ENCODE data around the gene CDH2. TPM values are rescaled to one million over a fixed set of nuclear protein-coding genes. Genes with fewer than 3 reads are reported as not detected.
A peak's percentile ranks its signal among the peaks of the same experiment; 100 is the strongest.

CDH2 gene
- total RNA-seq, 1 experiment from 2014 or later: 43.7 TPM

- peak; percentile 24 for DNase-seq (ENCODE audit: low read depth)
Measured at GRCh38 chr18:27996801-27997272, 180.1 kb downstream of the CDH2 start.

GRCh38 chr18:27995770-27996502 is 181.0 kb downstream of the CDH2 start:
- DNase-seq (ENCODE audit: low read depth): no peak

DNA sequence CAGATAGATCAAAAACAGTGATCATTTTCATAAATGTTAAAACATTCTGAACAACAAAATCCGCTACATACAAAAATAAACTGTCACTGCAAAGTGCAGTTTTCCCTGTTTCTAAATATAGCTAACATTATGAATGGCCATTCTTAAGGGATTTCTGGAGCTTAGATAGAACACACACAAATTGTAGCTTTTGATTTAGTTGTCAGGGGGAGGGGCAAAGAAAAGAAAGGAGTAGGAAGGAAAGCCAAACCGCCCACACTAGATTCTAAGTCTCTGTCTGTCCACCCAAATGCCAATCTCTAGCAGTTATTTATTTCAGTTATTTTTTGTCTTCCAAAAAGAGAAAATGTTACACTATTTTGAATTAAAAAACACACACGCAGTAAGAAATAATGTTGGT is 182.4 kb downstream of the CDH2 start:
- DNase-seq (ENCODE audit: low read depth): no peak

GRCh38 chr18:27991391-27991790 is 185.5 kb downstream of the CDH2 start:
- DNase-seq (ENCODE audit: low read depth): no peak

- no peak for DNase-seq (ENCODE audit: low read depth)
Measured at GRCh38 chr18:27985832-27986231, 191.1 kb downstream of the CDH2 start.

GRCh38 chr18:27983780-27984179 is 193.2 kb downstream of the CDH2 start:
- DNase-seq (ENCODE audit: low read depth): no peak

GRCh38 chr18:27976806-27977408 is 200.0 kb downstream of the CDH2 start:
- no peak for DNase-seq (ENCODE audit: low read depth)

DNA sequence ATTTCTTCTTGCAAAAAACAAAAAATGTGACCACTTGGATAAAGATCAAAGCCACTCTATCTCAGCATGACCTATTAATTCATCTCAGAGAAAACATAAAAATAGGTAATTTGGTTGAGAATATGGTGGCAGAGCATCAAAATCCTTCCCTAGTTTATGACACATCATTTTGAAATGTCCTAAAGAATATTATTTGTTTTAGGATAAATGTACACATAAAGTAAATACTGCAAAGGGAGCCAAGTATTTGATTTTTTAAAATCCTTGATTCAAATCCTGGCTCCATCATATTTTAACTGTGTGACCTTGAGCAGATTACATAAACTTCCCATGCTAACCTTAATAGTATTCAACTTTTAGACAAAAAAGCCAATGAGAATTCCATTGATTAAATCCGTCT is 206.6 kb downstream of the CDH2 start:
- DNase-seq (ENCODE audit: low read depth): no peak

DNA sequence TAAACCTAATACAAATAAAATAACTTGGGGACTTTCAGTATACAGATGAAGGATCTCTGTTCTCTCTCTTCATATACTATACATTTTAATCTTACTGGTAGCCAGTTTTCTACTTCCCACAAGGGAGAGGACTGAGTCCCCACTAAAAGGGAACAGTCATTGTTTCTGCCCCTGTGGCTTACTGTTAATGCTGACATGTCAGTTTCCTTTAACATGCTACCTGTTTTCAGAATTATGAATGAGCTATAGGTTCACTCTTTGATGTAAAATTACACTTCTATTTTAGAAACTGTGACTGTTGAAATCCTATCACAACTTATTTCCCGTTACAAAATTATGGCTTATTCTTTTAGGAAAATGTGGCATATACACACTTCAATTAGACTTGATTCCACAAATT is 207.7 kb downstream of the CDH2 start:
- DNase-seq (ENCODE audit: low read depth): no peak

- DNase-seq (ENCODE audit: low read depth): no peak
Measured at GRCh38 chr18:27967913-27968824, 208.8 kb downstream of the CDH2 start.

GRCh38 chr18:27966881-27967280 is 210.0 kb downstream of the CDH2 start:
- no peak for DNase-seq (ENCODE audit: low read depth)

GRCh38 chr18:27964811-27965210 is 212.1 kb downstream of the CDH2 start:
- peak; percentile 15 for DNase-seq (ENCODE audit: low read depth)

GRCh38 chr18:27959101-27959500 is 217.8 kb downstream of the CDH2 start:
- no peak for DNase-seq (ENCODE audit: low read depth)

DNA sequence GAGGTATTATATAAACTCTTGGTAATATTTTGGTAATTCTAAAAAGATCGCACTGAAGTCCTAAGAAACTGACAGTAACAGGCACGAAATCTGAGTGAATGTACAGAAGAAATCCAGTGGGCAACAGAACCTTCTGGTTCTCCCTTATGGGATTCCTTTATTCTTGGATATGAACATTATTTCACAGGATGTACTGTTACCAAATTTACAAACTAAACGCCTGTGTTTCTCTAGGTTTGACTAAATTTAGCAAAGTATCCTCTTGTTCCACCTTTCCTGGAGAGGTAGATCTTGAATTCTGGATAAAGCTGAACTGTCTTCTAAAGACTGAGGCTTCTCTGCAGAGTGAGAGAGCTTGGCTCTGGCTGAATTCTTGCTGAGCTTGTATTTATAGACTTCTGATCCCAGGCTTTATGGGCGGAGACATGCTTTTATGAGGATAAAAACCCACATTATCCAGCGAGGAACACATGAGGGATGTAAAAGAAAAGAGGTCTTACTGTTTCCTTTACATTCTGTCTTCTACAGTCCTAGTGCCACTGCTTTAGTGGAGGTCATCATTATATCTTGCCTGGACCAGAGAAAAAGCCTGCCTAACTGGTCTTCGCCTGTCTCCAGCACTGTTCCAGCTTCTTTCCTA is 220.8 kb downstream of the CDH2 start:
- DNase-seq (ENCODE audit: low read depth): no peak

- DNase-seq (ENCODE audit: low read depth): peak; percentile 38
Measured at GRCh38 chr18:27954226-27954625, 222.7 kb downstream of the CDH2 start.

DNA sequence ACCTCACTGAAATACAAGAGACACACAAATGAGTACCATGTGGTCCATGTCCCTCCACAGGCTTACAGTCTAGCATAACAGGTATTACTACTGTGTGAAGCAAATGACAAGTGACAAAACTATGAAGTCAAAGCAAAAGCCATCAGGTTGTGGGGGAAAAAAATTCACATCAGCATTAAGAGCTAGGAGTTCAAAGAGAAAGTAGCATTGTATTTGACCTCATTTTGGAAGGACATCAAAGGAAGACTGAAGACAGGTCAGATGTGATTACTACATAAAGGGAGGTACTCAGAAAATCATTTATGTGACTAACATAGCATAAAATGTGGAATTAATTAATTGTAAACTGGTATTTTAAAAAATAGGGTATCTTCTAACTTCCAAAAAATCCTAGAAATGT is 224.2 kb downstream of the CDH2 start:
- peak; percentile 11 for DNase-seq (ENCODE audit: low read depth)

DNA sequence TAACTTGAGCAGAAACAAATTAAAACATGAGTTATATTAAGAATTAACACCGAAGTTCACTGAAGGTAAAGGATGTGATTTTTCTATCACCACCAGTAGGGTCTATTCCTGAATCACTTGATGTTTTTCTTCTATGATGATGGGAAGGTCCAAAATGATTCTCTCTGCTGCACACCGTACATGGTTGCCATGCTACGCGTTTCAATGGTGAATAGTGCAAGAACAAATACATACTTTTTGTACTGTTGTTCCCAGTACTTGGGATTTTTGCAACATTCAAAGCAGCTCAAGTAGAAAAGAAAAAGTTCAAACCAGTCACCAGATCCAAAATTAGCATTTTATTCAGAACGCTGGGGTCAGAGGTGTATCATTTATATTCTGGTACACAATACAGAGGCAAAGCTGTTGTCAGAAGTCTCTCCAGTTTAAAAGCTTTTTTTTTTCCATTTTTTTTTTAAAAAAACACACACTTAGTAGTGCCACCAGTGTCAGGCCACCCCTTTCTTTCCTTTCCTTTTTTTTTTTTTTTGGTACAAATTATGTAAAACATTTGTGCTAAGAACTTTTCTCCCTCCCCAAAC is 226.2 kb downstream of the CDH2 start:
- no peak for DNase-seq (ENCODE audit: low read depth)

DNA sequence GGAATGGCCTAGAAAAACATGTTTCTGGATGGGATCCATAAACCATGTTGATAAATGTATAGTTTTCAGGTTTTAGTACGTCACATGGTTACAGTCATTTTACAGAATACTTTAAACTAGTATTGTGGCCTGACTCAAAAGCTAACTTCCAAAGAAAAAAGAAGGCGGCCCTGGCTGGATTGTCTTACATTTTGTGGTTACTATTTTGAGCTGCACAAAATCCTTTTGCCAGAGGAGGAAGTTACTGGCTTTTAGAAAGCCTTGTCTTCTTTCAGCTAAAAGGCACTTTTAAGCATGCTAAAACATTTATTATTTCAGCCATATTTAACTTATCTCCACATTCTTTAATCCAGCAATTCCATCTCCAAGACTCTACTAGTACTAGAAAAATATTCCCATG is 227.9 kb downstream of the CDH2 start:
- DNase-seq (ENCODE audit: low read depth): no peak

DNA sequence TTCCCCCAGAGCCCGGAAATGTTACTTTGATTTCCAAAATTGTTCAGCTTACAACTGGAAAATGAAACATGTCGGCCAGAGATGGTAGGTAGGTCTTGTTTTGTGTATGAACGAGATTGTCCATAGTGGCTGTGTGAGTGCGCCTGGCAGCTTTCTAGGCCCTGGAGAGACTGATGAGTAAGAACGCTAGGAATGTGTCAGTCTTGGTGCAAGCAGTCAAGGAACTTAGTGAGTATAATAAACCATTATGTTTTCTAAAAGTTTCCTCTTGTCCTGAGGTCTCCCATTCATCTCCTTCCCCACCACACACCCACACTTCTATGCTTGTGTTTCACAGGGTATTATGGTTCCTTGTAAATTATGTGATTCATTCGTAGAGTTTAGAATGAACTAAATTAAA is 234.2 kb downstream of the CDH2 start:
- DNase-seq (ENCODE audit: low read depth): peak; percentile 77

- DNase-seq (ENCODE audit: low read depth): no peak
Measured at GRCh38 chr18:27931535-27931934, 245.4 kb downstream of the CDH2 start.

- DNase-seq (ENCODE audit: low read depth): no peak
Measured at GRCh38 chr18:27922780-27923179, 254.2 kb downstream of the CDH2 start.

Data from RPMI7951 (cell line).